Heart left ventricle (tissue), 16 donors: ENCODE measurements around the gene IGFN1. TPM values are rescaled to one million over a fixed set of nuclear protein-coding genes. Genes with fewer than 3 reads are reported as not detected.

Experiments used
- ATAC-seq, 4 donors: fragments of 200-7000 bp; cut with Tn5 transposase; one replicate each; pipeline ENCODE4 v1.9.1; 2020 to 2022; ENCODE audit warnings: moderate library complexity in 4 of 4, mild to moderate bottlenecking in 3 of 4, moderate number of reproducible peaks in 1 of 4
- DNase-seq, 5 donors: peaks; one replicate each; pipeline ENCODE4 v3.0.0-alpha.2; 2020
- H3K27ac ChIP-seq, 12 donors: fragments of 200-600 bp; sonication (generic) in 4 of 12; one replicate each; pipeline versions ENCODE4 v1.5.0 to v1.8.0; 2016 to 2022; ENCODE audit warnings: mild to moderate bottlenecking in 2 of 12
- H3K27me3 ChIP-seq, 9 donors: fragments of 200-600 bp; sonication (generic) in 2 of 9; one replicate each; pipeline versions ENCODE4 v1.5.1 to v1.8.0; 2016 to 2022; ENCODE audit warnings: mild to moderate bottlenecking in 3 of 9
- H3K36me3 ChIP-seq, 9 donors: fragments of 200-600 bp; sonication (generic) in 2 of 9; one replicate each; pipeline versions ENCODE4 v1.5.0 to v1.8.0; 2018 to 2022; ENCODE audit warnings: mild to moderate bottlenecking in 2 of 9
- H3K4me1 ChIP-seq, 12 donors: fragments of 200-600 bp; sonication (generic) in 4 of 12; one replicate each; pipeline versions ENCODE4 v1.5.0 to v1.8.0; 2016 to 2022; ENCODE audit warnings: mild to moderate bottlenecking in 3 of 12
- H3K4me3 ChIP-seq, 12 donors: fragments of 200-600 bp; sonication (generic) in 4 of 12; one replicate each; pipeline versions ENCODE4 v1.5.0 to v1.8.0; 2017 to 2022; ENCODE audit warnings: mild to moderate bottlenecking in 9 of 12, moderate library complexity in 4 of 12
- H3K9me3 ChIP-seq, 12 donors: fragments of 200-600 bp; sonication (generic) in 4 of 12; one replicate each; pipeline versions ENCODE4 v1.5.0 to v1.8.0; 2016 to 2022; ENCODE audit warnings: mild to moderate bottlenecking in 1 of 12
- POLR2A ChIP-seq, 2 donors: fragments of 450-650 bp; IDR thresholded peaks; one replicate each; pipeline ENCODE4 v1.6.1; 2017; ENCODE audit warnings: antibody characterized with exemption in 2 of 2, mild to moderate bottlenecking in 2 of 2, moderate library complexity in 2 of 2
- WGBS, 4 donors: extraction: QIAGEN DNeasy Blood & Tissue Kit in 2 of 4; methylation state at CpG; one replicate each; pipeline versions ENCODE4 v1.1.5 to v1.1.7; 2013 to 2018; 5-methylcytosine and 5-hydroxymethylcytosine counted together
- intact Hi-C, 10 donors: fragments of 100-400 bp; cut with DNase I; formaldehyde crosslinking; loops; one replicate each; pipeline versions ENCODE4 v1.11.1 to v1.14.2; 2022
- polyA plus RNA-seq, 2 donors: library from polyadenylated mRNA; stranded (reverse); fragments of 200-250 nt; gene quantifications; one replicate each; pipeline ENCODE4 v1.2.3, GENCODE V29; 2013
- total RNA-seq, 9 donors: library from RNA; depleted of rRNA in 2 of 9; stranded (reverse); fragments of >200 nt in 2 of 9; fragmentation: NEBNext Ultra II Directional in 3 of 9; extraction: Animal tissue kit (Norgen Biotek cat#: 25700) in 3 of 9; gene quantifications; one replicate each; pipeline versions ENCODE4 v1.1.0 to v1.2.4, GENCODE V29; 2016 to 2023
- TF ChIP-seq, protein P1 (sequence below), 12 donors: fragments of 200-600 bp; sonication (generic) in 4 of 12; IDR thresholded peaks; one replicate each; pipeline versions ENCODE4 v1.5.0 to v1.8.0; 2018 to 2022; ENCODE audit warnings: antibody characterized with exemption in 12 of 12, mild to moderate bottlenecking in 5 of 12
- donor health status: ischemic (EF 13 %, LVEDD 7.1; RV severe dilation, severe dysfunction).
- donor health status: healthy with polysubstance abuse.
- donor health status: DM: no; HTN: yes; CAD: no.
- donor health status: DM: no; HTN: no; CAD: no.
- donor health status: ischemic (EF 25% LVEDD 6.9; RV normal size, moderate dysfunction).
- donor health status: ischemic (EF 25% LVEDD 5.7; RV mildly dilated, moderate dysfunction).
- donor health status: healthy.
- donor health status: DM: yes; HTN: yes; CAD: no.
- donor health status: ischemic (EF 35%, LVEDD 5.7; RV mildly dilated, moderate dysfunction).
- donor health status: nonischemic (EF 11% LVEDD 7.7; RV severe dilation, severe dysfunction).
- donor health status: DM: yes; HTN: yes; CAD: no.
- donor health status: PGD.
- donor health status: ischemic (EF 29% LVEDD 5.4; RV normal size, mild dysfunction).
- donor health status: nonischemic (EF 23%, LVEDD 6.1; RV moderate dilation, normal function).

IGFN1 gene
- total and polyA plus RNA-seq, 11 donors: 0.03 to 0.04 TPM; not detected in 9

DNA sequence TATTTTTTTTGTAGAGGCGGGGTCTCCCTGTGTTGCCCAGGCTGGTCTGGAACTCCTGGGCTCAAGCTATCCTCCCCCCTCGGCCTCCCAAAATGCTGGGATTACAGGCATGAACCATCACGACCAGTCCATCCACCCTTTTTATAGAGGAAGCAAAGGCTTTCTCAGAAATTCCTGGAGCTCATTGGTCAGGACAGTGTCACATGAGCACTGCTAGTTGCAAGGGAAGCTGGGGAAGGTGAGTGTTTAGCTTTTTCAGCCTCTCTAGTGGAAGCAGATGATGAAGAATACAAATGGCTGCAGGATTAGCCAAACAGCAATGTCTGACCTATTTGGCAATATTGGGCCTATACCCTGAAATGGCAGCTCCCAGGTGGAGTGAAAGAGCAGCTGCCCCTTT lies 8.0 kb downstream of the IGFN1 start:
- no peak overlapping the region for H3K4me3 ChIP-seq
- 83 to 92% (median 88%) methylated on average over 3 of the region's 3 CpGs for WGBS, 4 donors
- no peak for DNase-seq
- no peaks in the 10 kb centered on the region for H3K9me3 ChIP-seq
- no peaks in the 10 kb centered on the region for H3K4me1 ChIP-seq
- no peaks in the 10 kb centered on the region for H3K36me3 ChIP-seq
- ATAC-seq: no peak
- no peak overlapping the region for H3K27ac ChIP-seq
- no peaks in the 10 kb centered on the region for H3K27me3 ChIP-seq
- no peak for TF ChIP-seq POLR2A (IDR thresholded peaks at IDR 0.05)
- TF ChIP-seq, protein P1, sequence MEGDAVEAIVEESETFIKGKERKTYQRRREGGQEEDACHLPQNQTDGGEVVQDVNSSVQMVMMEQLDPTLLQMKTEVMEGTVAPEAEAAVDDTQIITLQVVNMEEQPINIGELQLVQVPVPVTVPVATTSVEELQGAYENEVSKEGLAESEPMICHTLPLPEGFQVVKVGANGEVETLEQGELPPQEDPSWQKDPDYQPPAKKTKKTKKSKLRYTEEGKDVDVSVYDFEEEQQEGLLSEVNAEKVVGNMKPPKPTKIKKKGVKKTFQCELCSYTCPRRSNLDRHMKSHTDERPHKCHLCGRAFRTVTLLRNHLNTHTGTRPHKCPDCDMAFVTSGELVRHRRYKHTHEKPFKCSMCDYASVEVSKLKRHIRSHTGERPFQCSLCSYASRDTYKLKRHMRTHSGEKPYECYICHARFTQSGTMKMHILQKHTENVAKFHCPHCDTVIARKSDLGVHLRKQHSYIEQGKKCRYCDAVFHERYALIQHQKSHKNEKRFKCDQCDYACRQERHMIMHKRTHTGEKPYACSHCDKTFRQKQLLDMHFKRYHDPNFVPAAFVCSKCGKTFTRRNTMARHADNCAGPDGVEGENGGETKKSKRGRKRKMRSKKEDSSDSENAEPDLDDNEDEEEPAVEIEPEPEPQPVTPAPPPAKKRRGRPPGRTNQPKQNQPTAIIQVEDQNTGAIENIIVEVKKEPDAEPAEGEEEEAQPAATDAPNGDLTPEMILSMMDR (IDR thresholded peaks at IDR 0.05): no peak
- intact Hi-C loops: no loop called here

DNA sequence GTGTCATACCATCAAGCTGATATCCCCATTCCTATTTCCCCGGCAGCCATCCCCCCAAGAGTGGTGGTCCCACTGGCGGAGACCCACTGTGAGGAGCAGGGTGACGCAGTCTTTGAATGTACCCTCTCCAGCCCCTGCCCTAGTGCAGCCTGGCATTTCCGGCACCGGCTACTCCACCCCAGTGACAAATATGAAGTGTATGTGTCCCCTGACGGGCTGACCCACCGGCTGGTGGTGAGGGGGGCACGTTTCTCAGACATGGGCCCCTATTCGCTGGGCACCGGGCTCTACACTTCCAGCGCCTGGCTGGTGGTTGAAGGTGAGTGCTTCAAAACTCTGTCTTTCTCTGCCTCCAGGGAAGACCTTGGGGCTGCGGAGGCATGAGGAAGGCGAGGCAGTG lies 14.4 kb downstream of the IGFN1 start:
- Histone ChIP-seq H3K4me1 (no peaks in the 10 kb centered on the region), H3K27ac (no peak overlapping the region), H3K9me3 (no peaks in the 10 kb centered on the region), H3K4me3 (no peak overlapping the region), H3K36me3 (no peaks in the 10 kb centered on the region), H3K27me3 (no peaks in the 10 kb centered on the region)
- DNase-seq: no peak
- no peak for TF ChIP-seq POLR2A (IDR thresholded peaks at IDR 0.05)
- TF ChIP-seq, protein P1 (IDR thresholded peaks at IDR 0.05): no peak
- intact Hi-C loops: loop anchor here in 1 of 10 donors (10.0 kb wide), 1 partner anchor 120 kb away; no protein-coding TSS in a partner anchor
- WGBS, 4 donors: 84 to 90% (median 89%) methylated on average over 13 of the region's 13 CpGs
- no peak for ATAC-seq

DNA sequence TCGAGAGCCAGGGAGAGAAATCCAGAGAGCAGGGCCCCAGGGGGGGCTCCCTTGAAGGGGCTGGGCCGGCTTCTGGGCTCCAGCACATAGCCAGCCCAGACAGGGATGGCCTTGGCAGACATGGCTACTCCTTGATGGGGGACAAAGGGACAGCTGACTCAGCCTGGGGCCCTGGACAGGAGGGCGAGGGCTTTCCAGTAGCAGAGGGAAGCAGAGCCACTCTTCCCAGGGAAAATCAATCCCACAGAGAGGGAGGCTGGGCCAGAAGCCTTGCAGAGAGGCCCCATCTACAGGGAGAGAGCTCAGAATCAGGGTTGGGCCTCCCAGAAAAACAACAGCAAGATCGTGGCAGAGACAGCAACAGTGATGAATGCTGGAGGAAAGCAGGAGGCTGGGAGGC lies 15.6 kb downstream of the IGFN1 start:
- TF ChIP-seq POLR2A (IDR thresholded peaks at IDR 0.05): no peak
- TF ChIP-seq, protein P1 (IDR thresholded peaks at IDR 0.05): no peak
- ATAC-seq: peak in 1 of 4 donors; percentile 8
- WGBS, 4 donors: 48 to 62% (median 58%) methylated on average over 3 to 4 of the region's 4 CpGs
- no peak for DNase-seq
- peaks cover 0 to 1% (median 0%) of the 10 kb centered on the region in 9 donors for H3K27me3 ChIP-seq
- intact Hi-C loops: loop anchor here in 1 of 10 donors (10.0 kb wide), 1 partner anchor 121 kb away; no protein-coding TSS in a partner anchor
- H3K36me3 ChIP-seq: no peaks in the 10 kb centered on the region
- H3K9me3 ChIP-seq: no peaks in the 10 kb centered on the region
- H3K4me3 ChIP-seq: no peak overlapping the region
- H3K27ac ChIP-seq: no peak overlapping the region
- no peaks in the 10 kb centered on the region for H3K4me1 ChIP-seq

DNA sequence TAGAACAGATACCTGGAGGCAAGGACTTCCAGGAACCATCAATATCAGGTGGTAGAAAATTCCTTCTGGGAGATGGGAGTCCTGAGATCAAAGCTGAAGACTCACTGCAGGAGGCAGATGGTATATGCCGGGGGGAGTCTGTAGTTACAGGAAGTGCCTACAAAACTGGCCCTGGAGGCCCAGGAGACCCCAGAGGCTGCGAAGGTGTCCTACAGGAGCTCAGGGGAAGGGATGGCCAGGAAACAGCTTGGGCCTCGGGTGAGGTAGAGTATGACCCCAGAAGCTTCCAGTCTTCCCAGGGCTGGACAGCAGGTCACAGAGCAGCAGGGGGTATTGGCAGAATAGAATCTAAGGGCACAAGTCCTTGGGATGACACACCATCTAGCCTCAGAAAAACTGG lies 16.4 kb downstream of the IGFN1 start:
- H3K27ac ChIP-seq: no peak overlapping the region
- TF ChIP-seq, protein P1 (IDR thresholded peaks at IDR 0.05): no peak
- no peak for TF ChIP-seq POLR2A (IDR thresholded peaks at IDR 0.05)
- DNase-seq (no peak), ATAC-seq (peak in 1 of 4 donors; percentile 14)
- no peak overlapping the region for H3K4me3 ChIP-seq
- no peaks in the 10 kb centered on the region for H3K9me3 ChIP-seq
- intact Hi-C loops: loop anchor here in 1 of 10 donors (10.0 kb wide), 1 partner anchor 122 kb away; no protein-coding TSS in a partner anchor
- no peaks in the 10 kb centered on the region for H3K4me1 ChIP-seq
- H3K36me3 ChIP-seq: no peaks in the 10 kb centered on the region
- WGBS, 4 donors: 72 to 95% (median 90%) methylated on average over 3 of the region's 3 CpGs
- peaks cover 0 to 10% (median 0%) of the 10 kb centered on the region in 9 donors for H3K27me3 ChIP-seq
